Activated CD4-positive, alpha-beta T cell treated with anti-CD3 and anti-CD28 coated beads for 1 hour (primary cell): ENCODE results near the gene CTIF.
"Not testable (repeated sequence)": the region's sequence is repeated elsewhere in the genome, so short reads cannot be mapped to it uniquely, and the experiment has no call there.

Experiments used
- DNase-seq: peaks from one replicate; pipeline ENCODE4 v3.0.0-alpha.2; 2020

Gene CTIF

DNA sequence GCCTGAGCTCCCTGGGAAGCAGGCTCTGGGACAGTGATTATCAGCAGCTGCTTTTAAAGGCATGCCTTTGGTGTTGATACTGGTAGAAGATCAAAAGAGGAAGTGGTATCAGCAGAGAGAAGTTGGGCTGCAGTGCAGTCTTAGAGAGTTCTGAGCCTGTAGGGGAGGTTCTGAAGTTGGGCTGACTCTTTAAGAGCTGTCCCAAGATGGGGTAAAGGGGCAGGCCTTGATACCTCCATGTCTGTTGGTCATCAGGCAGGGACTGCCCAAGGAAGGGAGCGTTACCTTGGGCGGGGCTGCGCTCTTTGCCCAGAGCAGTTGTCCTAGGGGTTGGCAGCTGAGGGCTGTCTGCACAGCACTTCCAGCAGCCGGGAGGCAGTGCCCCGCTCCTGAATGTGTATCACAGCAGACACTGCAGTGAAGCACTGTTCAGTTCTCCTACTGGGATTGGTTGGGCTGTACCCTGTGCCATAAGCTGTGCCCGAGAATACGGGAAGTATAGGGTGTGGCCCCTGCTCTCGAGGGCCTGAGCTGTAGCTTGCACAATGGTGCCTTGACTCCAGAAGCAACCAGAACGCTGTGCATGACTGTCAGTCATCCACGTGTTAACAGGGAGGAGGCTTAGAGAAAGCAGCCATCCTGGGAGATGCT, 177.0 kb downstream of the CTIF start:
- DNase-seq: no peak

GRCh38 chr18:48717227-48717626, 178.4 kb downstream of the CTIF start:
- not testable (repeated sequence) for DNase-seq

GRCh38 chr18:48718251-48718959, 179.6 kb downstream of the CTIF start:
- DNase-seq: no peak

DNA sequence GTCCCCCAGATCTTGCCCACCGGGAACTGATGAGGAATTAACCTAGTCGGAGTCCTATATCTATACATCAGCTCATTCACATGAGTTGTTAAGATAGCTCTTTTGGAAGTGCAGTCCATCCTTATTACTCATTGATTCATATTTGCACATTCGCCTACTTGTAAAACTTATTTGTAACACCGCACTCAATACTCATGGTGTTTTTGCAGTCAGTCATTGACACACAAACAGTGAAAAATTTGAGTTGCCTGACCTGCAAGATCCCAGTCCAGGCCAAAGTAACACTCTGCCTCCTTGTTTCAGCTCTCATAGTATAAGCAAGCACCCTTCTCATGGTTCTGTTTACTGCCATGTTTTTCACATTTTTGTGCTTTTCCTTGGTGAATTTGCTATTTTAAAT, 180.6 kb downstream of the CTIF start:
- DNase-seq: no peak

GRCh38 chr18:48719974-48720654, 181.3 kb downstream of the CTIF start:
- no peak for DNase-seq

DNA sequence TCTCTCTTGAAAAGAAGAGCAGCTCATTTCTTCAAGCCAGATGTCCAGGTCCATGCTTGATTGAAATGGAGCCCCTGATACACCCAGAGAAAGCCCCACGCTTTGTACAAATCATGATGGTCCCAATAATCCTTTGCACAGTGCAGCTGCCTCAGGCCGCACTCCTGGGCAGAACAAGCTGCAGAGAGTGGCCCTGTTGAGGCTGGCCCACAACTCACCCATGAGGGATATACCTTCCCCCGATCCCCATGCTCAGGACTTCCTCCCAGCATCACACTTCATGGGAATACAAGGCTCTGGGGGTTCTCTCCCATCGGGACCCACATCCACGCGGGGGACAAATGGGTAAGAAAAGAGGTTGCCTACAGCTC, 181.8 kb downstream of the CTIF start:
- no peak for DNase-seq

DNA sequence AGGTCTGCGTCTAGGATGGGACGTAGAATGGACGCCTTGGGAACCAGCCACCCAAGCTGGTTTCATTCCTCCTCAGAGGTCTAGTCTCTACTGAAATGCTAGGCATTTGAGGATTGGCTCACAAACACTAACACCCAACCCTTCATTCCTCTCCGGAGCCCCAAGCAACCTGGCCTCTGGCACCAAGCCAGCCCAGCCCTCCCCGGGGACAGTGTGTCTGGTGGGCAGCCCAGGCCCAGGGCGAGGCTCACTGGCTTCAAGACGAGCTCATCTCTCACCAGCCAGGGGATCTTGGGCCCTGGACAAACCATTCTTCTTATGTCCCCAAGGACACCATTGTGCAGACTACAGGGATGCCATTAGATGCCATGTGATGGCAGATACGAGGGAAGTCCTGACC, 182.5 kb downstream of the CTIF start:
- no peak for DNase-seq

GRCh38 chr18:48723016-48723415, 184.2 kb downstream of the CTIF start:
- no peak for DNase-seq

DNA sequence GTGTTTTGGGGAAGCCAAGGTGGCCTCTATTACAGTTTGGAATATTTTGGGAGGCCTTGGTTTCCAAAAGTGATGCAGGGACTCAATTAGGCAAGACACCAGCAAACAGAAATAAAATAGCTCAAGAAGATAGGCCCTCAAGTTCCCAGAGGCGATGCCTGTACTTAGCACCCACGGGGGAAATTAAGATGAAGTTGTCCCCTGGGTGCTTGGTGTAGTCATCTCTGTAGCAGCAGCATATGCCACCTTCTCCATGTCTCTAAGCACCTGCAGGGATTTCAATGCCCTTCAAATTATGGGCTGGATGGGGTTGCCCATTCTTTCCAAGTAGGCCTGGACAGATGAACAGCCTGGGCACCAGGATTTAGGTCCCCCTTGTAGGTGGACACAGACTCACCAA, 185.0 kb downstream of the CTIF start:
- no peak for DNase-seq

DNA sequence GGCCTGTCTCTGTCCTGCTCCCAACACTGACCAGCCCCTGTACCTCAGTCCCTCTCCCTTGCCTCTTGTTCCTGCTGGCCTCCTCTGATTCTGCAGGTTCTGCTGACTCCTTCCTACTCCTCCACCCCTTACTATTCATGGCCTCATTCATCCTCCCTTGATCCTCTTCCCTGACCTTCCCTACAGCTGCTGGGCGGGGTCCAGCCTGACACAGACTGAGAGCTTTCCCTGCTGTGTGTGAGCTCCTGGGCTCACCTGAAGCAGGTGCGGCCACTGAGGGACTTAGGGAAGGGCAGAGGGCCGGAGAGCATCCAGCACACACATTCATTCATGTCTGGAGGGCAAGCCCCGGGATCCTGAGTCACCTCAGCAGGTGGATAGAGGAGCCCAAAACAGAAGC, 185.6 kb downstream of the CTIF start:
- DNase-seq: no peak

GRCh38 chr18:48724939-48725338, 186.1 kb downstream of the CTIF start:
- no peak for DNase-seq

- no peak for DNase-seq
Measured at GRCh38 chr18:48725562-48725961, 186.7 kb downstream of the CTIF start.

- DNase-seq: no peak
Measured at GRCh38 chr18:48727681-48728080, 188.8 kb downstream of the CTIF start.

- no peak for DNase-seq
Measured at GRCh38 chr18:48728204-48728833, 189.5 kb downstream of the CTIF start.

DNA sequence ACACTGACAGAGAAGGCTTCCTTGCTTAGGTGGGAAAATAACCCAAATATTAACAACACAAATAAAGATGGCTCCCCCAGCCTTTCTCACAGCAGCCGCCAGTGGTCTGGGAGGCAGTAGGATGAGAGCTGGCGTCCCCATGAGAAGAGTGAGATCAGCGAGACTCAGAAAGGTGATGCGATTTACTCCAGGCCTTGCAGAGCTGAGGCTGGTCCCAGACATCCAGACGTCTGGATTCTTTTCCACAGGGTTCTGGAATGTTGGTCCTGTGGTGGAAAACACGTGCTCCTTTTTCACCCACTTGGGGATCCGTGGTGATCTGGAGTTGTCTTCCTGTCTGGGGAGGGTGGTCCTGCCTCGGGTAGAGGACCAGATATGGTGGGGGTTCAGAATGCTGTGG, 190.6 kb downstream of the CTIF start:
- no peak for DNase-seq

GRCh38 chr18:48730010-48730409, 191.2 kb downstream of the CTIF start:
- DNase-seq: no peak

DNA sequence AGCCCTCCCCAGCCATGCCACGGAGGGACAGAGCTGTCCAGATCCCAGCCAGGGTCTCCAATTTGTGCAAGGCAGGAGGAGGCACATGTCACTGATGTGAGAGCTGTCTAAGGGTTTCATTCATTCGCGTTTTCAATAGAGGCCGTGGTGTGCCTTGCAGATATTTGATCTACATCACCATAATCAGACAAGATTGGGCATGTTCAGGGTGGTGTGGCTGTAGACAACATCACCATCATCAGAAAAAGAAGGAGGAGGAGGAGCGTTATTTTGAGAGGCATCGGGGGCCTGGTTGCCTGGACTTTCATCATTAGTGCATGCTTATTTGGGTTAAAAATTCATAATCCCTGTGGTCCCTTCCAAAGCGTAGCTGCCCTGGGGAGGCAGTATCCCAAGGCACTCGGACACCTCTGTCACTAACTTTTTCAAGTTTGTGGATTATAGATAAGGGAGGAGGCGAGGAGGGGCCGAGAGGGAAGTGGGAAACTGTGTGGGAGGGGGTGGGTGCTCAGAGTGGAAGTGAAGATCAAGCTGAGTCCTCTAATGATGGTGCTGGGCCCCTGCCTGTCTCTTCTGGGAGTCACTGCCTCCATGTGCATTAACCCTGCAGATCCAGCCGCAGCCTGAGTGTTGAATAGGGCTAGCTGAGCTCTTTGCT, 194.1 kb downstream of the CTIF start:
- DNase-seq: no peak

GRCh38 chr18:48733643-48734253, 194.9 kb downstream of the CTIF start:
- no peak for DNase-seq

- no peak for DNase-seq
Measured at GRCh38 chr18:48734460-48734859, 195.6 kb downstream of the CTIF start.

GRCh38 chr18:48735080-48735676, 196.3 kb downstream of the CTIF start:
- no peak for DNase-seq

DNA sequence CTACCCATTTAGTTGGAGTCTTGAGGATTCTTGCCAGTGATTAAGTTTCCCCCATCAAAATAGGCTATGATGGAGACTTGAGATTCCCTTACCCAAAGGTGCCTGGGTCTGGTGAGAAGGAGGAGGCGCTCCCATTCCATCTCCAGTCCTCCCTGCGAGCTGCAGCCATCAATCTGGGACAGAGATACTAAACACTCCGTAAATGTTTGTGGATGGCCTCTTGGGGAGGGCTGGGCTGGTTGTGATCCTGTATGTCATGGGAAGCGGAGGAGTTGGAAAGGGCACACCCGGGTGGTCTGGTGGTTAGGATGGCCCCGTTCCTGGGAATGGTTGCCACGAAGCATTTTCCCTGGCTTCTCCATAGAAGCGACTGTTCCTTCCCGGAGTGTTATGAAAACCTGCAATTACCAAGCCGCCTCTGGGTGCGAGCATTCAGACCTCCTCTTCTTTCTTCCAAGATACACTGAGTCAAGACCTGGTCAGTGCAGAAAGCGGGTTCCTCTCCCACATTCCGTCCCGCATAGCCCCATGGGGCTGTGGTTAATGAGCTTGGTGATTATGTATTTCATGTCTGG, 196.9 kb downstream of the CTIF start:
- no peak for DNase-seq
